Measurements from ENCODE around the gene SLC25A12. TPM values are rescaled to one million over a fixed set of nuclear protein-coding genes. Genes with fewer than 3 reads are reported as not detected.

The SLC25A12 gene
- total and polyA plus RNA-seq, 2 donors (not counting 1 experiment from before 2014, with no cell fraction given), result 10.0 to 21.0 TPM

GRCh38 chr2:171909266-171909665 lies 15.2 kb upstream of the SLC25A12 start:
- intact Hi-C loops (cut with micrococcal nuclease), result no loop called here
- no peaks in the 10 kb centered on the region for H3K9me3 Mint-ChIP-seq (ENCODE audit: insufficient read depth)
- Histone ChIP-seq H3K27me3 (replicated peaks in 1 of 4; ENCODE audit: control extremely low read depth in 1 of 4, control insufficient read depth in 3 of 4, insufficient read depth in 4 of 4, low read length in 3 of 4) (no peaks in the 10 kb centered on the region), H3K79me2 (ENCODE audit: control insufficient read depth, insufficient read depth, low read length) (no peaks in the 10 kb centered on the region), H3K9ac (ENCODE audit: low read length) (no peak overlapping the region), H3K9me3 (ENCODE audit: control extremely low read depth in 1 of 3, control insufficient read depth in 2 of 3, insufficient read depth in 1 of 3, low read length in 2 of 3) (no peaks in the 10 kb centered on the region), H2AFZ (ENCODE audit: insufficient read depth, low read depth, low read length, poor library complexity, severe bottlenecking) (no peak overlapping the region), H3K4me2 (replicated peaks; ENCODE audit: low read depth, low read length, poor library complexity, severe bottlenecking) (no peak overlapping the region), H3K36me3 (replicated peaks in 1 of 2; ENCODE audit: control extremely low read depth in 1 of 2, control insufficient read depth in 1 of 2, extremely low read depth in 1 of 2, insufficient read depth in 2 of 2, low read length in 1 of 2) (no peaks in the 10 kb centered on the region), H3K4me3 (ENCODE audit: control extremely low read depth in 1 of 5, extremely low read depth in 1 of 5, insufficient read depth in 1 of 5, low read depth in 2 of 5, low read length in 4 of 5) (no peak overlapping the region), H3K4me1 (ENCODE audit: control insufficient read depth in 2 of 2, insufficient read depth in 2 of 2, low read length in 2 of 2) (no peaks in the 10 kb centered on the region), H4K20me1 (ENCODE audit: control insufficient read depth, insufficient read depth, low read length, poor library complexity, severe bottlenecking) (no peaks in the 10 kb centered on the region), H3K27ac (ENCODE audit: low read length in 2 of 2) (no peak overlapping the region)
- ChIA-PET POLR2A (no interaction called here), CTCF (no interaction called here)
- no CpG with 5 or more reads among the region's 3 CpGs for WGBS (ENCODE audit: insufficient coverage)
- no peak overlapping the region for H3K27ac Mint-ChIP-seq
- ATAC-seq (ENCODE audit: low read depth) (no peak), DNase-seq (no peak)
- TF ChIP-seq CTCF (IDR thresholded peaks at IDR 0.05) (no peak), EZH2 (IDR thresholded peaks at IDR 0.05; ENCODE audit: borderline replicate concordance, insufficient read depth, low read depth, low read length, poor library complexity, severe bottlenecking) (no peak)
- H3K4me3 Mint-ChIP-seq, result no peak overlapping the region
- H3K4me1 Mint-ChIP-seq, result no peaks in the 10 kb centered on the region
- no peaks in the 10 kb centered on the region for H3K27me3 Mint-ChIP-seq

GRCh38 chr2:171908235-171908634 lies 14.2 kb upstream of the SLC25A12 start:
- peaks cover 0 to under 1% of the 10 kb centered on the region in 2 donors for H3K4me1 ChIP-seq (ENCODE audit: control insufficient read depth in 2 of 2, insufficient read depth in 2 of 2, low read length in 2 of 2)
- ATAC-seq (ENCODE audit: low read depth) (no peak), DNase-seq (no peak)
- TF ChIP-seq EZH2 (IDR thresholded peaks at IDR 0.05; ENCODE audit: borderline replicate concordance, insufficient read depth, low read depth, low read length, poor library complexity, severe bottlenecking) (no peak), CTCF (IDR thresholded peaks at IDR 0.05) (no peak)
- H3K9me3 ChIP-seq (ENCODE audit: control extremely low read depth in 1 of 3, control insufficient read depth in 2 of 3, insufficient read depth in 1 of 3, low read length in 2 of 3), result no peaks in the 10 kb centered on the region
- no peaks in the 10 kb centered on the region for H4K20me1 ChIP-seq (ENCODE audit: control insufficient read depth, insufficient read depth, low read length, poor library complexity, severe bottlenecking)
- Mint-ChIP-seq H3K4me3 (no peak overlapping the region), H3K27ac (no peak overlapping the region), H3K9me3 (ENCODE audit: insufficient read depth) (no peaks in the 10 kb centered on the region), H3K4me1 (peaks cover 2% of the 10 kb centered on the region), H3K27me3 (no peaks in the 10 kb centered on the region)
- no peak overlapping the region for H3K9ac ChIP-seq (ENCODE audit: low read length)
- H3K27ac ChIP-seq (ENCODE audit: low read length in 2 of 2), result no peak overlapping the region
- WGBS (ENCODE audit: insufficient coverage), result no CpG with 5 or more reads among the region's 1 CpG
- no peak overlapping the region for H3K4me2 ChIP-seq (replicated peaks; ENCODE audit: low read depth, low read length, poor library complexity, severe bottlenecking)
- ChIA-PET POLR2A (no interaction called here), CTCF (no interaction called here)
- intact Hi-C loops (cut with micrococcal nuclease), result no loop called here
- no peaks in the 10 kb centered on the region for H3K36me3 ChIP-seq (replicated peaks in 1 of 2; ENCODE audit: control extremely low read depth in 1 of 2, control insufficient read depth in 1 of 2, extremely low read depth in 1 of 2, insufficient read depth in 2 of 2, low read length in 1 of 2)
- no peaks in the 10 kb centered on the region for H3K79me2 ChIP-seq (ENCODE audit: control insufficient read depth, insufficient read depth, low read length)
- no peaks in the 10 kb centered on the region for H3K27me3 ChIP-seq (replicated peaks in 1 of 4; ENCODE audit: control extremely low read depth in 1 of 4, control insufficient read depth in 3 of 4, insufficient read depth in 4 of 4, low read length in 3 of 4)
- no peak overlapping the region for H2AFZ ChIP-seq (ENCODE audit: insufficient read depth, low read depth, low read length, poor library complexity, severe bottlenecking)
- H3K4me3 ChIP-seq (ENCODE audit: control extremely low read depth in 1 of 5, extremely low read depth in 1 of 5, insufficient read depth in 1 of 5, low read depth in 2 of 5, low read length in 4 of 5), result no peak overlapping the region
